DND-41 (cell line): ENCODE results near the gene VAV2.

Experiments
- CTCF ChIP-seq: IDR thresholded peaks from 2 replicates; pipeline ENCODE4 v1.5.1; 2012; ENCODE audit warnings: borderline replicate concordance, low read length, moderate library complexity, mild to moderate bottlenecking; ENCODE audit not compliant: poor library complexity, severe bottlenecking; ENCODE audit errors: extremely low read depth
- EZH2 ChIP-seq: IDR thresholded peaks from 3 replicates; pipeline ENCODE4 v1.6.1; 2012; ENCODE audit warnings: borderline replicate concordance, low read depth, mild to moderate bottlenecking, moderate library complexity, low read length, inconsistent platforms; ENCODE audit not compliant: severe bottlenecking

GRCh38 chr9:133789778-133790177, 202.3 kb downstream of the VAV2 start:
- no peak for TF ChIP-seq CTCF
- no peak for TF ChIP-seq EZH2
